Heart left ventricle (tissue), 13 donors: ENCODE results near the gene IQGAP2.

Experiments used
- CTCF ChIP-seq, 12 donors: fragments of 200-600 bp; sonication (generic) in 4 of 12; IDR thresholded peaks; one replicate each; pipeline versions ENCODE4 v1.5.0 to v1.8.0; 2018 to 2022; ENCODE audit warnings: antibody characterized with exemption in 12 of 12, mild to moderate bottlenecking in 5 of 12
- POLR2A ChIP-seq, 2 donors: fragments of 450-650 bp; IDR thresholded peaks; one replicate each; pipeline ENCODE4 v1.6.1; 2017; ENCODE audit warnings: antibody characterized with exemption in 2 of 2, mild to moderate bottlenecking in 2 of 2, moderate library complexity in 2 of 2
- donor health status: ischemic (EF 13 %, LVEDD 7.1; RV severe dilation, severe dysfunction).
- donor health status: DM: no; HTN: yes; CAD: no.
- donor health status: DM: no; HTN: no; CAD: no.
- donor health status: ischemic (EF 25% LVEDD 6.9; RV normal size, moderate dysfunction).
- donor health status: ischemic (EF 25% LVEDD 5.7; RV mildly dilated, moderate dysfunction).
- donor health status: ischemic (EF 35%, LVEDD 5.7; RV mildly dilated, moderate dysfunction).
- donor health status: nonischemic (EF 11% LVEDD 7.7; RV severe dilation, severe dysfunction).
- donor health status: DM: yes; HTN: yes; CAD: no.
- donor health status: PGD.
- donor health status: ischemic (EF 29% LVEDD 5.4; RV normal size, mild dysfunction).
- donor health status: nonischemic (EF 23%, LVEDD 6.1; RV moderate dilation, normal function).

GRCh38 chr5:76612942-76613341 lies 209.9 kb downstream of the IQGAP2 start:
- TF ChIP-seq CTCF (IDR thresholded peaks at IDR 0.05) (no peak), POLR2A (IDR thresholded peaks at IDR 0.05) (no peak)
